Stimulated activated CD8-positive, alpha-beta memory T cell treated with anti-CD3 and anti-CD28 coated beads, Interleukin-7, amount 100 ng/mL, for 24 hours (primary cell): Measurements from ENCODE around the gene SMPX.

Source experiments
- DNase-seq: peaks from one replicate; pipeline ENCODE4 v3.0.0-alpha.2; 2020; ENCODE audit warnings: low read depth

SMPX gene

DNA sequence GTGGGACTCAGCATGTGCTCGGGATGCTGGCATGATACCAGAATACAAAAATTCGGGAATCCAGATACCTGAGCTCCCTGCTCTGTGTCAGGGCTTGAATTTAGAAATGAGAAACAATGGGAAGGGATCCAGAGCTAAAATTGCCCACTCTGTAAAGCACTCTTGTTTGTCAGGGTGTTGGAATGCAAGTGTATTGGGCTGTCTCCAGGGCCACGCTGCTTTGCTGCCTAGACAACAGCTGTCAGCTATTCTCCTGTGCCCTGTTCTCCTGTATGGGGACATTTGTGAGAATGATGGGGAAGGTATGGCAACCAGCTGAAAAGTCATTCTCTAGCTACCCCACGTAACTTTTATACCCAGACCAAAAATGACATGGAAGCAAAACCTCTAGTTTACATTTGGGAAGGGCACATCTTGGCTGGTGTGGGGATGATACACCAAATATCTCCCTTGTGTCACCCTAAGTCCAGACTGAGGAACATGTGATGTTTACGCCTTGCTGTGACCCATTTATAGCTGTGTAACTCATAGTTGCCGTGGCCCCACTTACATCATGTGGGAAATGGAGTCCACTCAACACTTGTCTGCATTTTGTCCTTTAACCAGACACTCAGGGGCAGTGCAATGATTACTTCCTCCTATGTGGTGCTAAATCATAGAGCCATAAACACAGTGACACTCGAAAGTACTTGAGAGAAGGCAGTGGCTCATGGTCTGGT, 46.6 kb downstream of the SMPX start:
- no peak for DNase-seq

GRCh38 chrX:21708116-21708515, 49.8 kb downstream of the SMPX start:
- DNase-seq = no peak

- DNase-seq = no peak
These were observed 52.7 kb downstream of the SMPX start for GRCh38 chrX:21705225-21705624.

DNA sequence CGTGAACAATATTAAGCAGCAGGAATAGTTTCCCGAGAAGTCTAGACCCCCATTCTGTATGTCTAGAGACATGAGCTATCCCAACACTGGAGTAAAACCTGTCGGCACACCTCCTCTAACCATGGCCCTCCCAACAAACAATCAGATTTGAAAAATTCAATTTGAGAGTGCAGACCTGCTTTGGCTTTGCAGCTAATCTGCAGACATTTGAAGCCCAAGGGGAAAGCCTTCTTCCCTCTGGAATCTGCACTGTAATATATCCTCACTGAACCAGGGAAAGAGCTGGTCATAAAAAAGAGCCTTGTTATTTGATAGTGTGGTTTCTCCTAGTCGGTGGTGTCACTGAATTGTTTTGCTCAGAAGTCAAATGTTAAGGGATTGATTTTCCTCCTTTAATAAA, 55.2 kb downstream of the SMPX start:
- DNase-seq = no peak

- DNase-seq = no peak
These were observed 56.9 kb downstream of the SMPX start for GRCh38 chrX:21700967-21701366.

DNA sequence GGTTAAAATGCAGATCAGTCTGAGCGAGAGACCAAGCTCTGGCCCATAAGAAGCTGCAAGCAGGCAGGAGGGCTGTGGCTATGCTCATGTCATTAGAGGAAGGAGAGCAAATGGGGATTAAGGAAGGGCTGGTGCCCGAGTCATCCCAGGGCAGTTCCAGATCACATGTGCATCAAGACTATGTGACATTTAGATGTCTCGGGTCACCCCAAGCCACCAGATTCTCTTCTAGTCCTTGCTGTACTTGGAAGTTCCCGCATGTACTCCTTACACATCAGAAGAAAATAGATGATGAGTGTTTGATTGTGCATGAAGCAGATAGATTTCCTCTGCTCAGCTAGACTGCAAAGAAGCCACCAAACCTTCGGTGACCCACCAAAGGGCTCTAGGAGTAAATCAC, 57.6 kb downstream of the SMPX start:
- DNase-seq = no peak

DNA sequence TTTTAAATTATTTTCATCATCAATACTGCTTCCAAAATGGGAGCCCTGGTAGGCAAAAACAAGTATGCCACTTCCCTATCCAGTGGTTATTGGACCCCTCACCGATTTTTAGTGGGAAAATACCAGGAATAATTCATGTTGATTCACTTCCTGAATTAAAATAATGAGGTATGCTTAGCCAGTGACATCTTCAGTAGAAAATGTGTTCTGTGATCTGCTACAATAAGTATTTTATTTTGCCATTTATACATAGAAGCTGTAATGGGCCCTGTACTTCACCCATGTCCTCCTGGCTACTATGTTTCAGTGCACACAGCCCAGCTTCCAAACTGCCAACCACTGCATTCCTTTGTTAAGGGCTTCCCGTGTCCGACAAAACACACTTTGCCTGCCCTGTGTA, 58.8 kb downstream of the SMPX start:
- no peak for DNase-seq

DNA sequence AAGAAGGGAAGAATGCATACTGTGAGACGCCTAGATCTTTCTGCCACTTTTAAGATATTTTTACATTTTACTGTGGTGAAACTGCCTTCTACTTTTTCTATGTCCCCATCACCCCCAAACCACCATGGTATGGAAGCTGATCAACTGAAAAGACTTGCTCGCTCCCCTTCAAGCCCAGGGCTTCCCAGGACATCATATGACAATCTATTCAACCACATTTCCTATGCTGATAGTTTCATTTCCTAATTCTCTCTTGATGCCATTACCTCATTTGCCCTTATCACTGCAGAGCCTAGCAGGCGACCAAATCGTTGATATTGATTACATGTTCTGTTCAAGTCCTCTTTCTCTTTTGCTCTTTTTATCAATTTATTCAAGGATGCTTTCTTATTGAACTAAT, 59.6 kb downstream of the SMPX start:
- DNase-seq = no peak

DNA sequence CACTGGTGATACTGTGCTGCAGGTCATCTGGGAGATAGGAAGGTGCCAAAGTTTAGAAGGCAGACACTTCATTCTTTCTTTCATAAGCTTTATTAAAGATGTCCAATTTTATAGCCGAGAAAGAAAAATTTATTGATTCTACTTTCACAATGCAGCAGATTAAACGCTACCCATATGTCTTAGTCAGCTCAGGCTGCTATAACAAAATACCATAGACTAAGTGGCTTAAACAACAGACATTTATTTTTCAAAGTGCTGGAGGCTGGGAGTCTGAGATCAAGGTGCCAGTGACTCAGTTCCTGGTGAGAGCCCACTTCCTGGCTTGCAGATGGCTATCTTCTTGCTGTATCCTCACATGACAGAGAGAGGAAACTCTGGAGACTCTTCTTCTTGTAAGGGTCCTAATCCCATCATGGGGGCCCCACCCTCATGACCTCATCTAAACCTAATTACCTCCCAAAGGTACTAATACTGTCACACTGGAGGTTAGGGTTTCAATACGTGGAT, 66.4 kb downstream of the SMPX start:
- no peak for DNase-seq

DNA sequence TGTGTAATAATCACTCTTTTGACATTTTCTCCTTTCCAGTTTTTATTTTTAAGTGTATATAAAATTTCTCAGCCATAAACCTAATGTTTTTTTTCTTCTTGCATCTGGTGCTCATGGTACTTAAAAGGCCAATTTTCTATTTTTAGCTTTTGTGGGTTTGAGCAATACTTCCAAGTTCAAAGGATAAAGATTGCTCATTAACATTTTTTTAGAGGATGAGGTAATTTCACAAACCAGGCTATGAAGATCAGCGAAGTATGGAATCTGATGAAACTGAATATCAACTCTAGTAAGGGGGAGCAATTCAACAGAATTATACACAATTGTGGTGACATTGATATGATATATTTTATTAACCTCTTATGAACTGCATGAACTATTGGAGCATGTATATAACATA, 74.0 kb downstream of the SMPX start:
- DNase-seq = no peak

- no peak for DNase-seq
These were observed 79.8 kb downstream of the SMPX start for GRCh38 chrX:21678048-21678612.

- DNase-seq = no peak
These were observed 82.0 kb downstream of the SMPX start for GRCh38 chrX:21675931-21676330.

DNA sequence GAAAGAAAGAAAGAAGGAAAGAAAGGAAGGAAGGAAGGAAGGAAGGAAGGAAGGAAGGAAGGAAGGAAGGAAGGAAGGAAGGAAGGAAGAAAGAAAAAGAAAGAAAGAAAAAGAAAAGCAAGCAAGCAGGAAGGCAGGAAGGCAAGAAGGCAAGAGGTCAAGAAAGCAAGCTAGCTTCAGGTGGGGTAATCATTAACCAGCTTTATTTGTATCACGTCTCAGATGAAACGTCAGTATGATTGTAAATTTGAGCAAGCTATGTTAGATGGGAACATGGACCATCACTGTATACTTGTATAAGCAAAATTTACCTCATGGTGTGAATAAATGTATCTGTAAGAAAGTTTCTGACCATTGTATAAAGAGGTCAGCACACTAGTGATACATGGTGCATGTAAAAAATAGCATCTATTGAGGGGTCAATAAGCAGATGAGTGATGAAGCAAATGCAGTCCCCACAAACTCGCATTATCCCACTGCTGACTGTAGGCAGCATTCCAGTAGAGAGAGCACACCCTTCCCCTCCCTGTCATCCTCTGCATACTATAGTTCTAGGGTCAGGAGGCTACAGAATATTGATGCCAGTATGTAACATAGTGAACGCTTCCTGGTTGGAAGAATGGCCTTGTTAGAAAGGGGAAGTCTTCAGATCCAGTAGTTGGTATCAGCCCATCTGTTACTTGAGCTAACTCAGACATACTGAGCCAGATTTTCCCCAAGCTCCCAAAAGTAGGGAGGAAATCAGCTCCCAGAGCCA, 83.3 kb downstream of the SMPX start:
- DNase-seq = no peak

DNA sequence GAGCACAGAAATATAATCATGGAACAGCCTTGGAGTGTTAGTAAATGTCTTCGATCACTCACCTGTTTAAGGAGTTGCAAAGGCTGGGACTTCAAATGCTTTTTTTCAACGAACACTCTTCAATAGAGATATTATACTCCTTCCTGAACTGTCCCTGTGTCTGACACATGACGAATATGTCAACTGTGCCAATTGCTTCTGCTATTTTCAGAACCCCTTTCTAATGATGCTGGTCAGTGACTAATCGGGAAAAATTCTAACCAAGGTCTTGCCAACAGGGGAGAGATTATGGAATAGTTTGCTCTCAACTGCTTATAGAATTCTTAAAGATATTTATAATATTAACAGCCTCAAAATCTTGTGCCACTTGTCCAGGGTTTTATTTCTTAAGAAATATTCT, 91.2 kb downstream of the SMPX start:
- no peak for DNase-seq

DNA sequence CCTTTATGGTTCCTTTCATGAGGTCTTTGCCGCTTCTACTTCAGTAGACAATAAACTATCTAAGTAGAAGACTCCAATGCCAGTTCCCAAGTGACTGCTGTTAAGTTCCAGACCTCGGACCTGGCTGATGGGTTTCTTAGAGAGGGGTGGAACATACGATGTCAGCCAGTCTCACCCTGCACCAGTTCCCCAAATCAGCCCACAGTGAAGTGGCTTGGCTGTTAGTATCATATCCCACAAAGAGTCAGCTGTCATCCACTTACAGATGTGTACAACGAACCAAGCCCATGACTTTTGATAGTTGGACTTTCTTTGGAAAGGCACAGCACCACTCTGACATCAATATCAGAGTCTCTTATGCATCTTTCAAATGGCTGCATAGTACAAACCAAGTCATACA, 91.7 kb downstream of the SMPX start:
- no peak for DNase-seq

DNA sequence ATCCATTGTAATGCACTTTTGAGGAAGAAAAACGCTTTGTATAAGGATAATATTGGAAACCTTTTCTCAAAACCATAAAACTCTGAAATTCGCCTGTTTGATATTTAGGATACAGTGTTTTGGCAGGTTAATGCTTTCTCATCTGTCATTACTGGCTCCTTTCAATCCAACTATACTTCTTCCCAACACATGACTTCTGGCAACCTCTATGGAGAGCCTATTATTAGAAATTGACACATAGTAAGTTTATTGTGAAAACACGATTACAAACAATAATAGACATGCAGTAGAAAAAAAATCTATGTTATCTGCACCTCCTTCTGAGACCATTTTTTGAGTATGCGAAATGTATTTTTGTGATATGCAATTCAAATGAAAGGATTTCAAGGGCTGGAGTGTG, 95.2 kb downstream of the SMPX start:
- DNase-seq = no peak

DNA sequence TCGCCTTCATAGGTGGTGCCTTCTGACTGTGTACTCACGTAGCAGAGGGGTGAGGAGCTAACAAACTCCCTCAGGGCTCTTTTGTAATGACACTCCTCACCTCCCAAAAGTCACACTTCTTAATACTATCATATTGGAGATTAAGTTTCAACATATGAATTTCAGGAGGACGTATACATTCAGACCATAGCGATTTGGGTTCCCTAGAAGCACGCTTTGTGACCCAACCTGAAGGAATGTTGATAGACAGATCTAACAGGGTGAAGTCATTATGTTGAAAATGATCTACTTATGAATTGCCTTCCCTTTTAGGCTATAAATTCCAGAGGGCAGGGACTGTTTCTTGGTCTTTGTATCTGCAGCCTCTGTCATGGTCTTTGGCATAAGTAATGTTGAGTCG, 96.6 kb downstream of the SMPX start:
- no peak for DNase-seq

DNA sequence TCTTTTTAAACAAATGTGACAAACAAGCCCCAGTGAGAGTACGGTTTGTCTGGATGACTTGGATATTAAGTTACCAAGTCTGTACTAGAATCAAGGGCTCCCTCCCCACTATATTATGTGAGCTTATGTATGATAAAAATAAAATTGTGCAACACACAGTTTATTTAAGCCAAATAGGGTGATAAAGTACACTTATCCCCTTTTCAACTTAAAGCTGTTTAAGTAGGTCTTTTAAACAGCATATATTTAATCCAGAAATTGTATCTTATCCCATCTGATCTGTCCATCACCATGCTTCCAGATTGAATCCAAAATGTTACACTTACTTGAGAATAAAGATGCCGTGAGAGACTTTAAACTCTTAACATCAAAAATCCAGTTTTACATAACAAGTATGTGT, 97.8 kb downstream of the SMPX start:
- DNase-seq = no peak

GRCh38 chrX:21659320-21659719, 98.6 kb downstream of the SMPX start:
- no peak for DNase-seq

GRCh38 chrX:21658746-21659145, 99.2 kb downstream of the SMPX start:
- no peak for DNase-seq

- DNase-seq = no peak
These were observed 99.7 kb downstream of the SMPX start, which contains the start of gene KLHL34 for GRCh38 chrX:21658152-21658737. TSS of gene KLHL34 (minus strand) at chrX:21658330. CDS start at chrX:21657788, 542 bp downstream.

DNA sequence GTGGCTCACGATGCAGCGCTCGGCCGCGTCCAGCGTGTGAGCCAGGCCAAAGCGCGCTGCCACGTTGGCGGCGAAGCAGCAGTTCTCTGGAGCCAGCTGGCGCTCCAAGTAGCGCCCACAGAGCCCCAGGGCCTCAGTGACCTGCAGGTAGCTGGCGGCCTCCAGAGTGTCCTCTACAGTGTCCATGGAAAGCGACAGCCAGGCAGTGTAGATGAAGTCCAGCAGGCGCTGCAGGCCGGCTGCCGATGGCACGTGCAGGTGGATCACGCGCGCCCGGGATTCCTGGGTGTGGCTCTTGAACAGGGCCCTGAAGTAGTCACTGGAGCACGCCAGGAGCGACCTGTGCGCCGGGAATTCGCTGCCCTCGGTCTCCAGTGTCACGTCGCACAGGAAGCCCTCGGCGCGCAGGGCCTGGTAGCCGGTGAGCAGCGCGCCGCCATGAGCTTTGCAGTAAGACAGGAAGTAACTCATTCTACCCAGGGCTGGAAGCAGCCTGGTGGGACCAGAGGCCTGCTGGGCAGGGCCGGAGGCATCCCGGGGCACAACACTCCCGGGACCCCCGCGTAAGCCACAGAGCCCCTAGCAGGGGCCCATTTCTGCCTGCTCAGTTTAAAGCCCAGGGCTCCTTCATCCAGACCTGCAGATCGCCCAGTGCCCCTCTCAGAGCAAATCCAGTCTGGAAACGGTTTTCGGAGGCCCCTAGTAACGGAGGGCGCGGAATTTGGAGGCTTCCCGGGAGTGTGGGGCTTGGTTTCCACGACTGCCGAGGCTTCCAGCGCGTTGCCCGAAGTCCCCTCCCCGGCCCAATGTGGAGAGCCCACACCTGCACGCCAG, 100.4 kb downstream of the SMPX start:
- DNase-seq = no peak
